Skeletal muscle satellite cell (primary cell): ENCODE results near the gene CHRNA9.
"Not testable (repeated sequence)": the region's sequence is repeated elsewhere in the genome, so short reads cannot be mapped to it uniquely, and the experiment has no call there.

Experiments used
- H3K27me3 ChIP-seq: 2 replicates; pipeline ENCODE4 v1.7.0; 2013; ENCODE audit warnings: low read length; ENCODE audit not compliant: control insufficient read depth, insufficient read depth
- H3K36me3 ChIP-seq: 2 replicates; pipeline ENCODE4 v1.7.0; 2013; ENCODE audit warnings: mild to moderate bottlenecking, control low read depth, low read length; ENCODE audit not compliant: insufficient read depth
- H3K4me1 ChIP-seq: 2 replicates; pipeline ENCODE4 v1.7.0; 2013; ENCODE audit warnings: low read length; ENCODE audit not compliant: control insufficient read depth, insufficient read depth
- H3K4me2 ChIP-seq: 2 replicates; pipeline ENCODE4 v1.7.0; 2013; ENCODE audit warnings: mild to moderate bottlenecking, low read length
- H3K4me3 ChIP-seq: 2 replicates; pipeline ENCODE4 v1.7.0; 2013; ENCODE audit warnings: low read length
- H3K9ac ChIP-seq: 2 replicates; pipeline ENCODE4 v1.7.0; 2013; ENCODE audit warnings: mild to moderate bottlenecking, low read depth, low read length, moderate library complexity
- H3K9me3 ChIP-seq: replicated peaks from 2 replicates; pipeline ENCODE4 v1.7.0; 2013; ENCODE audit warnings: mild to moderate bottlenecking, control low read depth, low read length

CHRNA9 gene

GRCh38 chr4:40373636-40374035, 38.5 kb downstream of the CHRNA9 start:
- peaks cover 18% of the 10 kb centered on the region for H3K27me3 ChIP-seq
- H3K4me2 ChIP-seq, result no peak overlapping the region
- H3K36me3 ChIP-seq, result no peaks in the 10 kb centered on the region
- no peak overlapping the region for H3K4me3 ChIP-seq
- H3K9me3 ChIP-seq, result no peaks in the 10 kb centered on the region
- H3K4me1 ChIP-seq, result no peaks in the 10 kb centered on the region
- no peak overlapping the region for H3K9ac ChIP-seq

GRCh38 chr4:40375095-40375494, 40.0 kb downstream of the CHRNA9 start:
- Histone ChIP-seq H3K36me3 (no peaks in the 10 kb centered on the region), H3K9me3 (no peaks in the 10 kb centered on the region), H3K4me3 (no peak overlapping the region), H3K4me2 (no peak overlapping the region), H3K9ac (no peak overlapping the region), H3K27me3 (peaks cover 19% of the 10 kb centered on the region), H3K4me1 (no peaks in the 10 kb centered on the region)

GRCh38 chr4:40375620-40376019, 40.5 kb downstream of the CHRNA9 start:
- Histone ChIP-seq H3K9me3 (no peaks in the 10 kb centered on the region), H3K4me1 (no peaks in the 10 kb centered on the region), H3K4me3 (no peak overlapping the region), H3K9ac (no peak overlapping the region), H3K36me3 (no peaks in the 10 kb centered on the region), H3K27me3 (peaks cover 19% of the 10 kb centered on the region), H3K4me2 (no peak overlapping the region)

- Histone ChIP-seq H3K4me2 (no peak overlapping the region), H3K4me1 (no peaks in the 10 kb centered on the region), H3K4me3 (no peak overlapping the region), H3K9ac (no peak overlapping the region), H3K9me3 (no peaks in the 10 kb centered on the region), H3K36me3 (no peaks in the 10 kb centered on the region), H3K27me3 (peaks cover 9% of the 10 kb centered on the region)
These were observed 42.6 kb downstream of the CHRNA9 start for GRCh38 chr4:40377512-40378365.

GRCh38 chr4:40378619-40379018, 43.5 kb downstream of the CHRNA9 start:
- no peak overlapping the region for H3K4me3 ChIP-seq
- no peaks in the 10 kb centered on the region for H3K4me1 ChIP-seq
- H3K27me3 ChIP-seq, result peaks cover 9% of the 10 kb centered on the region
- no peak overlapping the region for H3K4me2 ChIP-seq
- no peaks in the 10 kb centered on the region for H3K36me3 ChIP-seq
- H3K9ac ChIP-seq, result no peak overlapping the region
- H3K9me3 ChIP-seq, result no peaks in the 10 kb centered on the region

GRCh38 chr4:40379248-40379647, 44.1 kb downstream of the CHRNA9 start:
- Histone ChIP-seq H3K9ac (no peak overlapping the region), H3K9me3 (no peaks in the 10 kb centered on the region), H3K4me2 (no peak overlapping the region), H3K36me3 (no peaks in the 10 kb centered on the region), H3K4me1 (no peaks in the 10 kb centered on the region), H3K27me3 (peaks cover 9% of the 10 kb centered on the region), H3K4me3 (no peak overlapping the region)

- Histone ChIP-seq H3K27me3 (peaks cover 3% of the 10 kb centered on the region), H3K4me1 (no peaks in the 10 kb centered on the region), H3K4me3 (no peak overlapping the region), H3K9me3 (no peaks in the 10 kb centered on the region), H3K4me2 (no peak overlapping the region), H3K36me3 (no peaks in the 10 kb centered on the region), H3K9ac (no peak overlapping the region)
These were observed 45.5 kb downstream of the CHRNA9 start for GRCh38 chr4:40380647-40381046.

GRCh38 chr4:40388239-40388638, 53.1 kb downstream of the CHRNA9 start:
- Histone ChIP-seq H3K4me2 (no peak overlapping the region), H3K36me3 (no peaks in the 10 kb centered on the region), H3K9ac (no peak overlapping the region), H3K4me1 (no peaks in the 10 kb centered on the region), H3K9me3 (no peaks in the 10 kb centered on the region), H3K27me3 (peaks cover 9% of the 10 kb centered on the region), H3K4me3 (no peak overlapping the region)

GRCh38 chr4:40389986-40390385, 54.9 kb downstream of the CHRNA9 start:
- H3K9me3 ChIP-seq, result no peaks in the 10 kb centered on the region
- H3K27me3 ChIP-seq, result peaks cover 9% of the 10 kb centered on the region
- no peak overlapping the region for H3K9ac ChIP-seq
- no peak overlapping the region for H3K4me3 ChIP-seq
- H3K36me3 ChIP-seq, result no peaks in the 10 kb centered on the region
- H3K4me2 ChIP-seq, result no peak overlapping the region
- H3K4me1 ChIP-seq, result no peaks in the 10 kb centered on the region

- peaks cover 15% of the 10 kb centered on the region for H3K27me3 ChIP-seq
- not testable (repeated sequence) for H3K36me3 ChIP-seq, H3K4me2 ChIP-seq, H3K9ac ChIP-seq, H3K4me1 ChIP-seq, H3K9me3 ChIP-seq, H3K4me3 ChIP-seq
These were observed 57.1 kb downstream of the CHRNA9 start for GRCh38 chr4:40392241-40392640.

- H3K9ac ChIP-seq, result no peak overlapping the region
- H3K27me3 ChIP-seq, result peaks cover 6% of the 10 kb centered on the region
- no peak overlapping the region for H3K4me2 ChIP-seq
- H3K36me3 ChIP-seq, result no peaks in the 10 kb centered on the region
- peaks cover 5% of the 10 kb centered on the region for H3K4me1 ChIP-seq
- no peak overlapping the region for H3K4me3 ChIP-seq
- H3K9me3 ChIP-seq, result no peaks in the 10 kb centered on the region
These were observed 59.1 kb downstream of the CHRNA9 start for GRCh38 chr4:40394236-40394635.
